ENCODE data around the gene ZGLP1. TPM values are rescaled to one million over a fixed set of nuclear protein-coding genes. Genes with fewer than 3 reads are reported as not detected.

The ZGLP1 gene
- total RNA-seq, 2 donors from 2014 or later = 2.2 to 3.7 TPM

GRCh38 chr19:10277795-10278589, 31.6 kb downstream of the ZGLP1 start:
- H3K27ac Mint-ChIP-seq = no peak overlapping the region

GRCh38 chr19:10274589-10274988, 35.0 kb downstream of the ZGLP1 start:
- DNase-seq (ENCODE audit: low spot score in 2 of 2) (no peak), ATAC-seq (no peak)
- Mint-ChIP-seq H3K36me3 (peaks cover 5 to 18% of the 10 kb centered on the region in 2 donors), H3K9me3 (no peaks in the 10 kb centered on the region), H3K27ac (peak overlapping the region in 1 of 2 donors; percentile 41)

More at GRCh38 chr19:10277795-10278589, 31.6 kb downstream of the ZGLP1 start:
- ATAC-seq (no peak), DNase-seq (ENCODE audit: low spot score in 2 of 2) (no peak)
- Mint-ChIP-seq H3K9me3 (no peaks in the 10 kb centered on the region), H3K36me3 (peaks cover 0 to 24% of the 10 kb centered on the region in 2 donors)

DNA sequence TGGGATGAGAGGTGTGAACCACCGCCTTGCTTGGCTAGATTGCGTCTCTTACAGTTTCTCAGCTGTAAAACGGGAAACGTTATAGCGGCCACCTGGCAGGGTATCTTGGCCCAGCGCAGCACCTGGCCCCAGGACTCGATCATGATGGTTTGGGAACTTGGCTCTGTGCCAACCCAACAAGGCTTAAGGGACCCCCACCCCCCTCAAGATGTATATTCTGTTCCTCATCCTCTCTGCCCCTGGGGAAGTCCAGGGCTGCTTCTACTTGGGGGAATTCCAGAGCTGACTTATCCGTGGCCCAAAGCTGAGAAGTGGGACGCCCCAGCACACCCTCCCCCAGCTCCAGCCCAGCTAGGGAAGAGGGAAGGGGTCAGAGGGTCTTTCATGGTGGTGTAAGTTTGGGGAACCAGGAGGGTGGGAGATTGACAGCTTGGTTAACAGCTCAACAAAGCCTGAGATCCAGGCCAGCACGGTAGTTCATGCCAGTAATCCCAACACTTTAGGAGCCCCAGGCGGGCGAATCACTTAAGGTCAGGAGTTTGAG, 38.0 kb downstream of the ZGLP1 start:
- peak; percentile 2 to 15 for ATAC-seq
- DNase-seq (ENCODE audit: low spot score in 2 of 2) = peak in 1 of 2 donors; percentile 23
- Mint-ChIP-seq H3K9me3 (no peaks in the 10 kb centered on the region), H3K27ac (peak overlapping the region; percentile 91 to 99), H3K36me3 (peaks cover 5 to 12% of the 10 kb centered on the region in 2 donors)

- peak; percentile 67 to 73 for ATAC-seq
- Mint-ChIP-seq H3K36me3 (peaks cover 5 to 12% of the 10 kb centered on the region in 2 donors), H3K9me3 (no peaks in the 10 kb centered on the region), H3K27ac (peak within 1 kb of the TSS; percentile 95 to 99)
- peak; percentile 78 to 88 for DNase-seq (ENCODE audit: low spot score in 2 of 2)
Observed at GRCh38 chr19:10270616-10271394, 38.8 kb downstream of the ZGLP1 start, which contains the start of gene ICAM1. TSS of gene ICAM1 (plus strand) at chr19:10271120. CDS start at chr19:10271160, 40 bp downstream.

- peak; percentile 70 to 83 for ATAC-seq
- Mint-ChIP-seq H3K27ac (peak overlapping the region; percentile 95 to 99), H3K9me3 (no peaks in the 10 kb centered on the region), H3K36me3 (peaks cover 5 to 12% of the 10 kb centered on the region in 2 donors)
- DNase-seq (ENCODE audit: low spot score in 2 of 2) = peak; percentile 75 to 92
Observed at GRCh38 chr19:10270180-10270615, 39.4 kb downstream of the ZGLP1 start.

GRCh38 chr19:10269333-10270179, 40.1 kb downstream of the ZGLP1 start:
- Mint-ChIP-seq H3K27ac (peak overlapping the region; percentile 95 to 99), H3K36me3 (peaks cover 5 to 8% of the 10 kb centered on the region in 2 donors), H3K9me3 (no peaks in the 10 kb centered on the region)
- DNase-seq (ENCODE audit: low spot score in 2 of 2) (peak; percentile 90 to 97), ATAC-seq (peak; percentile 58 to 76)

GRCh38 chr19:10268071-10268470, 41.5 kb downstream of the ZGLP1 start:
- DNase-seq (ENCODE audit: low spot score in 2 of 2) = no peak
- no peak for ATAC-seq
- Mint-ChIP-seq H3K27ac (no peak overlapping the region), H3K36me3 (peaks cover 0 to 5% of the 10 kb centered on the region in 2 donors), H3K9me3 (no peaks in the 10 kb centered on the region)

DNA sequence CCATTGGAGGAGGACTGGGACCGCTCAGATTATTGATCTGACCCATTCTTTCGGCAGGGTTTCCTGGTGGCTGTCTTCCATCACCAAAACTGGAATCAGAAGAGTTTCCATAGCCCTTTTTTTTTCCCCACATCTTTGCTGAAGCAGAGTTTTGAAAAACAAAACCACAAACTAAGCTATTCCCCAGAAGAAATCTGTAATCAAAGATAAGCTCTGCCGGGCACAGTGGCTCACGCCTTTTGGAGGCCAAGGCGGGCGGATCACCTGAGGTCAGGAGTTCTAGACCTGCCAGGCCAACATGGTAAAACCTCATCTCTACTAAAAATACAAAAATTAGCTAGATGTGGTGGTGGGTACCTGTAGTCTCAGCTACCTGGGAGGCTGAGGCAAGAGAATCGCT, 42.9 kb downstream of the ZGLP1 start:
- DNase-seq (ENCODE audit: low spot score in 2 of 2) (no peak), ATAC-seq (no peak)
- H3K9me3 Mint-ChIP-seq = no peaks in the 10 kb centered on the region
- peaks cover 0 to 5% of the 10 kb centered on the region in 2 donors for H3K36me3 Mint-ChIP-seq
- H3K27ac Mint-ChIP-seq = no peak overlapping the region

DNA sequence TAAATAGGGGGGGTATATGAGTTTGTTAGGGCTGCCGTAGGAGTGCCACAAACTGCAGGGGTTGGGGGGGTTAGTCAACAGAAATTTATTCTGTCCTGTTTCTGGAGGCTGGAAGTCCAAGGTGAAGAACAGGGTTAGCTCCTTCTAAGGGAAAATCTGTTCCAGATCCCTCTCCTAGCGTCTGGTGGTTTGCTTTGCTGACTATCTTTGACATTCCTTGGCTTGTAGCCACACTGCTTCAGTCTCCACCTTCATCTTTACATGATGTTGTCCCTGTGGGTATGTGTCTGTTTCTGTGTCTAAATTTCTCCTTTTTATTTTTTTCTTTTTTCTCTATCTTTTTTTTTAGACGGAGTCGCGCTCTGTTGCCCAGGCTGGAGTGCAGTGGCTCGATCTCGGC, 46.8 kb downstream of the ZGLP1 start:
- H3K9me3 Mint-ChIP-seq = no peaks in the 10 kb centered on the region
- H3K36me3 Mint-ChIP-seq = peaks cover 0 to 4% of the 10 kb centered on the region in 2 donors
- ATAC-seq = no peak
- H3K27ac Mint-ChIP-seq = no peak overlapping the region
- no peak for DNase-seq (ENCODE audit: low spot score in 2 of 2)

DNA sequence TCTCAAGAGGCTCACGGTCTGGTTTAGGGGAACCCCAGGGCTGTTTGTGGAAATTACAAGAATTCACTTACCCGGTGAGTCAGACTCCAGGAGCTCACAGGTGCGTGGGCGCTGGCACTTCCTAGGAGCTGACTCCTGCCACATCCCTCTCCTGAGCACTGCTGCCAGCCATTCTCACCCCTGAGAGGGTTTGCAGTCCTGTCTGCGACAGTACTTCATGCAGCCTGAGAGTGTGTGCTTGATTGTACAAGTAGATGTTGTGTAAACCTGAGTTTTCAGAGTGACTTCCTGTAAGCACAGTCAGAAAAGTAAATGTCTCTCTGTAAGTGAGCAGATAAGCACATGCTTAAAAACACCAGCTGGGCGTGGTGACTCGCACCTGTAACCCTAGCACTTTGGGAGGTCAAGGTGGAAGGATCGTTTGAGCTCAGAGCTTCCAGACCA, 49.5 kb downstream of the ZGLP1 start:
- DNase-seq (ENCODE audit: low spot score in 2 of 2) (peak; percentile 59 to 78), ATAC-seq (peak; percentile 74 to 81)
- H3K9me3 Mint-ChIP-seq = no peaks in the 10 kb centered on the region
- peaks cover 11 to 12% of the 10 kb centered on the region in 2 donors for H3K36me3 Mint-ChIP-seq
- peak overlapping the region; percentile 84 to 91 for H3K27ac Mint-ChIP-seq

DNA sequence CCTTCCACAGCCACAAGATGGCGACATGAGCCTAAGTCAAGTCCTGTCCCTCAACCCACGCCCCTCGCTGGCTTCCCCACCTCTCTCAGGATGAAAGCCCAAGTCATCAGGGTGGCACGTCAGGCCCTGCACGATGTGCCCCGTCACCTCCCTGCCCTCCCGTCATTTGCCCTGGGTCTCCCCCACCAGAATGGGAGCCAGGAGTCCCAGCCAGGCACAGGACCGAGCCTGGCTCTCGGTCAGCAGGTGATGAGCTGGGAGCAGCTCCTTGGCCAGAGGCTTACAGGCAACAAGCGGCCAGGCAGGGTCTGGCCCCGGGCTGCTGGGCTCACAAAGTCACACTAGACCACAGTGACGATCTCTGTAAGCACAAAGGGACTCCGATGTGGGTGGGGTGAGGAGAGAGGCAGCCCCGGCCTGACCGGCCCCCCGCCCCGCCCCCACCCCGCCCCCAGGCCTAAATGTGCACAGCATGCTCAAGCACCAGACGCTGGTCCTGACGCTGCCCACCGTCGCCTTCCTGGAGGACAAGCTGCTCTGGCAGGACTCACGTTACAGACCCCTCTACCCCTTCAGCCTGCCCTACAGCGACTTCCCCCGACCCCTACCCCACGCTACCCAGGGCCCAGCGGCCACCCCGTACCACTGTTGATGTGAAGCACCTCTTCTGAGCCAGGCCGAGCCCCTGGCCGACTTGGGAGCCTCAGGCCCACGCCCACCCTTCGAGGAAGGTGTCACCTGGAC, 50.3 kb downstream of the ZGLP1 start:
- H3K27ac Mint-ChIP-seq = peak overlapping the region; percentile 84 to 91
- ATAC-seq (peak; percentile 77 to 82), DNase-seq (ENCODE audit: low spot score in 2 of 2) (peak; percentile 86 to 92)
- peaks cover 13 to 15% of the 10 kb centered on the region in 2 donors for H3K36me3 Mint-ChIP-seq
- no peaks in the 10 kb centered on the region for H3K9me3 Mint-ChIP-seq

GRCh38 chr19:10258080-10258710, 51.4 kb downstream of the ZGLP1 start:
- no peak for ATAC-seq

DNA sequence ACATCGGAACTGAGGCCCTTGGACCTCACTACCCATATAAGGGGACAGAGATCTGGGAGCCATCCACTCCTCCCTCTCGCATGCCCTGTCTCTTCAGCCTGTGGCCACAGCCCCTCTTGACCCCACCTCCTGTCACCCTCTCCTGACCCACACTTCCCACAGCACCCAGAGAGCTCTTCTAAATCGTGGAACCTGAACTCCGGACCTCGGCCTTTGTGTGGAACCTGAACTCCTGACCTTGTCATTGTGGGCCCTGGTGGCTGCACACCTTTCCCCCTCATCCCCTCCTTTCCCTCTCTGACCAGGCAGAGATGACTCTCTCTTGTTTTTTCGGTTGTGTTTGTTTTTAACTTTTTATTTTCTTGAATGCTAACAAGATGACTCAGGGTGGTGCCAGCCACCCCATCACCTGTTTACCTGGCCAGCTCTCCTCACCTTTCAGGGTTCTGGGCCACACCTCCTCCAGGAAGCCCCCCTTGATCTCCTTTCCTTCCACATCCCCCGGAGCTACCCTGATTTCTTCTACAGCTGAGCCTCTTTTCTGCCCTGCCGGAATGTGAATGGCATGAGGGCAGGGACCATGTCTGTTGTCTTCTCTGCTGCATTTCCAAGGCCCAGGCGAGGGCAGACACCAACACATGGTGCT, 52.5 kb downstream of the ZGLP1 start:
- H3K36me3 Mint-ChIP-seq = peaks cover 17 to 34% of the 10 kb centered on the region in 2 donors
- DNase-seq (ENCODE audit: low spot score in 2 of 2) (no peak), ATAC-seq (no peak)
- no peaks in the 10 kb centered on the region for H3K9me3 Mint-ChIP-seq
- peak overlapping the region in 1 of 2 donors; percentile 45 for H3K27ac Mint-ChIP-seq

More at GRCh38 chr19:10258080-10258710, 51.4 kb downstream of the ZGLP1 start:
- no peaks in the 10 kb centered on the region for H3K9me3 Mint-ChIP-seq
- H3K27ac Mint-ChIP-seq = peak overlapping the region in 1 of 2 donors; percentile 81
- DNase-seq (ENCODE audit: low spot score in 2 of 2) = no peak
- peaks cover 13 to 24% of the 10 kb centered on the region in 2 donors for H3K36me3 Mint-ChIP-seq

DNA sequence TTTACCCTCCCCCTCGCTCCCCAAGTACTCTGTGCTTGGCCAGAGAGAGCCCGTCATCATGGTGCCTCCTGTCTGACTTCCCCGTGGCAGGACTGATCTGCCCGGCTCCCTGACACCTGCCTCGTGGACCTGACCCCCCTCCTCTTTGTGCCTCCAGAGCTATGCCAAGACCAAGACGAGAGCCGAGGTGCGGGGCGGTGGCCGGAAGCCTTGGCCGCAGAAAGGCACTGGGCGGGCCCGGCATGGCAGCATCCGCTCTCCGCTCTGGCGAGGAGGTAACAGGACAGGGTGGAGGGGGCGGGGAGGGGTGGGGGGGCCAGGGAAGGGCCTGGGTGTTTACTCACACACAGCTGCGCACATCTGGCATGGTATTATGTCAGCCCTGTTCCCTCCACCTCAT, 53.1 kb downstream of the ZGLP1 start:
- H3K9me3 Mint-ChIP-seq = no peaks in the 10 kb centered on the region
- H3K36me3 Mint-ChIP-seq = peaks cover 21 to 38% of the 10 kb centered on the region in 2 donors
- ATAC-seq = no peak
- DNase-seq (ENCODE audit: low spot score in 2 of 2) = no peak
- H3K27ac Mint-ChIP-seq = no peak overlapping the region

Measured in activated naive CD4-positive, alpha-beta T cell treated with anti-CD3 and anti-CD28 coated beads, Interleukin-2, amount 50 U/mL, for 72 hours (primary cell).